Activated T-cell treated with anti-CD3 and anti-CD28 coated beads, Interleukin-2, amount 50 U/mL, for 1 hour (primary cell): Measurements from ENCODE around the gene KRTAP5-6.

ENCODE experiments used
- DNase-seq: peaks from one replicate; pipeline ENCODE4 v3.0.0-alpha.2; 2020

KRTAP5-6 gene

GRCh38 chr11:1703146-1703545, 6.2 kb downstream of the KRTAP5-6 start:
- DNase-seq = no peak

- DNase-seq = no peak
Observed at GRCh38 chr11:1705126-1706052, 8.4 kb downstream of the KRTAP5-6 start.

- DNase-seq = peak; percentile 33
Observed at GRCh38 chr11:1706634-1707400, 9.8 kb downstream of the KRTAP5-6 start.

DNA sequence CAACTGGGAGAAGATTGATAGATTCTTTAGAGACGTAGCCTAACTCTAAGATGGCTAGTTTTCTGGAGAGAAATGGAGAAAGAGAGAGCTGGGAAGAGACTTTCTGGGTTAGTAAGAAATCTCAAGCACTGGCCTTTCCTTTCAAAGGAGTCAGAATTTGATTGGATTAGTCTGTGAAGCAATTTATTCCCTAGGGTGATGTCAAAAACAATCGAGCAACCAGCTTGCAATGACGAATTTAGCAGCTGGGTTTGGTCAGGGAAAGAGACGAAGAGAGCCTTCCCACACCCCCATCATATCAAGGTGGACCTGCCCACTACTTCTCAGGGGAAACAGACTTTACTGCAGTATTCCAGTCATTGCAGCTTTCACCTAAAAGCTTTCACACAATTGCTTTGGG, 10.8 kb downstream of the KRTAP5-6 start:
- no peak for DNase-seq

DNA sequence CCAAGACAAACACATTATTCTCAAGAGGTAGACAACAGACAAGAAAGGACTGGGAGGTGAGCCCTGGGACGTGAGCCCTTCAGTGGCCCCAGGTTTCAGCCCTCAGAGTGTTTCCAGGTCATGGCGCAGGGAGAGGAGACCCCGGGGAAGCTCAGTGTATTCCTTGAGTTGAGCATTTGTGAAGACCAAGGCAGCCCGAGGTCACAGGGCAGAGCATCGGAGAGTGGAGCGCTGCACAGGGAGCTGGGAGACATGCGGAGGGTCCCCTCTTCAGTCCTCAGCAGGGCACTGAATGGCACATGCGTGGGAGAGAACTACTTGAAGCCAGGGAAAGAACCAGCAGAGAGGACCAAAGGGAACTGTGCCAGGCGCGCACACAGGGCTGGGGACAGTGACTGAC, 11.7 kb downstream of the KRTAP5-6 start:
- DNase-seq = no peak

DNA sequence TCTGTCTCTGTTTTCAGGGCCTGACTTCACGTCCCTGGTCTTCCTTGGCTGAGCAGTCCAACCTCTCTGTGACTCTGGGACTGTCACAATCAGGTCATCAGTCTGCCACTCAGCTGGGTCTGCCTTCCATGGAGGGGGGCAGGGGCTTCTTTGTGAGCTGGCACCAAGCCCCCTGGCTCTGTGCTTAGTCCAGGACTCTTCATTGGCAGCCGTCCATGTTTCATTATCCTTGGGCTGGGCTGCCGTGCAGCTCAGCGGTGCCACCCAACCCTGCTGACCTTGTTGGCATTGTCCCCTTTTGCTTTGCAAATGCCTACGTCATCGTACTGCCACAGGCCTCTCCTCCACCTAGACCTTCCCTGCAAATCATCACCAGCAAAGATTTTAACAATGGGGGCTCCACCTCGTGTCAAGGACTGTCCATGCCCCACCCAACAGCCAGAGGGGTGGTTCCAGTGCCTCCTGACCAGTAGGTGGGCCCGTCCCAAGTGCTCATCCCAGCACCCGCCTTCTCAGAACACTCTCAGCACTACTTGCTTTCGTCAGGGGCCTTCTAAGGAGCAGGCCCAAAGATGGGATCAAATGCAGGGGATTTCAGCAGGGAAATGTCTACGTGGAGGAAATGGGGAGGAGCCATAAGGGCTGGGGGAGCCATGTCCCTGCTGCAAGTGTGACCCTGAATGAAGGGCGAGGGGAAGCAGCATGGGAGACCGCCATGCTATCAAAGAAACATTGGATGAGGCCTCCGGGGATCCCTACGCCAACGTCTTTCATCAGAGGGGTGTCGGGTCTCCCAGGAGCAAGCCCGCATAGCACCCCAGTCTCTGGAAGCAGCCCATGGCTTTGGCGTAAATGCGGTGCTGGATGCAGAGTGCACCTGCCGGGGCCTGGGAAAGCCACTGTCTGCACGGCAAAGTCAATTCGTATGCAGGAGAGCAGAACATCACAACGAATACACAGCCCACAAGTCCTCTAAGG, 18.2 kb downstream of the KRTAP5-6 start:
- DNase-seq = no peak

- no peak for DNase-seq
Observed at GRCh38 chr11:1717745-1718144, 20.8 kb downstream of the KRTAP5-6 start.

GRCh38 chr11:1718326-1718725, 21.3 kb downstream of the KRTAP5-6 start:
- DNase-seq = no peak

DNA sequence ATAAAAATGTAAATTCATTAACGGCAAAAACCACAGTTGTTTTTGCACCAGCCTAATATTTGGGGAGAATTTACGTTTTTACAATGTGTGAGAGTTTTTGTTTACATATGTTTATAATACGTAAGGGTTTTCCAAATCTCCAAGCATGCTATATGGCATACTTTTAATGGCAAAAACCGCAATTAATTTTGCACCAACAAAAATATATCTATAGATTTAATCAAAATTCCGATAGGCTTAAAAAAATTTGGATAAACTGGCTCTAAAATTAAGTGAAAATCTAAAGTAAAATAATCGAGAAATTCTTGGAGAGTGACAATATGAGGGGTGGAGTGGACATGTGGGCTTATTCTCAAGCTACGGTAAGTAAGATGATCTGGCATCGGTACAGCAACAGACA, 22.8 kb downstream of the KRTAP5-6 start:
- no peak for DNase-seq

- DNase-seq = no peak
Observed at GRCh38 chr11:1727096-1727690, 30.2 kb downstream of the KRTAP5-6 start.

DNA sequence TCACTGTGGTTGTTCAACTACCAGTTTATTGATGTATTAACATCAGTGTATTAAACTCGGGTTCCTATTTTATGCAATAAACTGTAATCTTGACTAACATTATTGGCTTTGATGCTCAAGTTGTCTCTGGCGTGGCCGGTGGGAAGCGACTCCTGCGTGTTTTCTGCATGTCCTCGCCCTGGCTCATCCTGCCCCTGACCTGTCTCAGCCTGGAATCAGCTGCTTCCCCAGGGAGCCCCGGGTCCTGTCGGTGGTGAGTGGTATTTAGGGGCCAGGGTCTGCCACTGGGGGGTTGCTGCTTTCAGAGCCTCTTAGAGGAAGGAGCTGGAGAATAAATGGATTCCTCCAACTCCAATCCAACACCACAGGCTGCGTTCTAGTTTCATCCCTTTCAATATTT, 30.9 kb downstream of the KRTAP5-6 start:
- no peak for DNase-seq

GRCh38 chr11:1728301-1728700, 31.3 kb downstream of the KRTAP5-6 start:
- no peak for DNase-seq

DNA sequence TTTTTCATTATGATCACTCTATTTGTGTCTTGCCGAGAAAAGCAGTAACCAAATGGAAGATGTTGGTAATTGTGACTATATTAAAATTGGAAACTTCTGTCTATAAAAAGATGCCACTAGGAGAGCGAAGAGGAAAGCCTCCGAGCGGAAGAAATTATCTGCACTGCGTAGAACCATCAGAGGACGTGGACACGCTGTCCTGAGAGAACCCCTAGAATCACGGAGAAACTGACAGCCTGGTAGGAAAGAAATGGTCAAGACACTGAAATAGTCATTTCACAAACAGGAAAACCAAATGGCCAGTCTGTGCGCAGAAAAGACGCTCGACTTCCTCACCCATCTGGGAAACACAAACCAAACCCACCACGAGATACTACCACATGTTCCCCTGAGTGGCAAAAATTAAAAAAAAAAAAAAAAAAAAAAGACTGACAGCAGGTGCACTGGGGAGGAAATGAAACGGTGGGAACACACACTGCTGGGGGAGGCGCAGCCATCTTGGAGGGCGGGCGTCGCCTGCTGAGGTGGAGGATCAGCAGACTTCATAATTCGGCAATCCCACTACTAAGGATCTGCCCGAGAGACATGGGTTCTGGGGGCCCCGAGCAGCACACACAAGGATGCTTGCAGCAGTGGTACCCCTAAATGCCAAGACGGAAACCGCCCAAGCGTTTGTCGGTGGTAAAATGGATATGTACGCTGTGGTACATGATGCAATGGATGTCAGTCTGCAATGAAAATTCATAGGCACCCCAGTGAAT, 32.1 kb downstream of the KRTAP5-6 start:
- DNase-seq = no peak

GRCh38 chr11:1729692-1730011, 32.7 kb downstream of the KRTAP5-6 start:
- DNase-seq = no peak

DNA sequence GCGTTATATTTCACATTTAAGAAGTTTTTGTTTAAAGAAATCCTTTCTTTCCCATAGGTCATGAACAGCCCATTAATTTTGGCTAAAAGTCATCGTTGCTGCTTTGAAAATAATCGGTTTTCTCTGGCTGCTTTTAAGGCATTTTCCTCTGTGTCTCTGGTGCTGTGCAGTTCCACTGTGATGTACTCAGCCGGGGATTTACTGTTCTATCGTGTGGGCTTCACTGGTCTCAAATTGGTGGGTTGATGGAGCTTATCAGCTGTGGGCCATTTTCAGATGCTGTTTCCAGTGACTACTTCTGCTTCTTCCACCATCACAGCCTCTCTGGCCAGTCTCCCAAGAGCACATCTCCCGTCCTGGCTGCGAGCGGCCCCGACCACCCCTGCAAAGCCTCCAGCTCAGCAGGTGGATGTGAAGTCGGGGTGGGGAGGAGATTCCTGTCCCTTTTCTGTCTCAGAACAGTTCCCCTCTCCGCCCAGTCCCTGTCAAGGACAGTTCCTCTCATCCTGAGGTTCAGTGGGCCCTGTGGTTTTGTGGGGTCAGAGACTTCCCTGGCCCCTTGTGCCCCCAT, 33.1 kb downstream of the KRTAP5-6 start:
- DNase-seq = no peak

DNA sequence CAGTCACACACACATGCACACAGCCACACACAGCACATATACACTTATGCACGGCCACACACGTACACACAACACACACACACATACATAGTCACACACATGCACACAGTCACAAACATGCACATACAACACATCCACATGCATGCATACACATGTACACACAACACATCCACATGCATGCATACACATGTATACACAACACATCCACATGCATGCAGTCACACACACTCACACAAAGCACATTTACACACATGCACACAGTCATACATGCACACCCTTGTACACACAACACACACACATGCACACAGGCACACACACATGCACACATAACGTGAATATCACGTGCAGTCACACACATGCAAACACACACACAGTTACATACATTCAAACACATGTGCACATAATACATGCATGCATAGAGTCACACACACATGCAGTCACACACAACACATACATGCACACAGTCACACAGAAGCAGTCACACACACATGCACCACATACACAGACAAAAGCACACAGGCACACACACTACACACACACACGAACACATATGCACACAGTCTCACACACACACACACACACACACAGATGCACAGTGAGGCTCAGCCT, 34.6 kb downstream of the KRTAP5-6 start:
- DNase-seq = no peak

- DNase-seq = no peak
Observed at GRCh38 chr11:1732418-1733008, 35.5 kb downstream of the KRTAP5-6 start.

DNA sequence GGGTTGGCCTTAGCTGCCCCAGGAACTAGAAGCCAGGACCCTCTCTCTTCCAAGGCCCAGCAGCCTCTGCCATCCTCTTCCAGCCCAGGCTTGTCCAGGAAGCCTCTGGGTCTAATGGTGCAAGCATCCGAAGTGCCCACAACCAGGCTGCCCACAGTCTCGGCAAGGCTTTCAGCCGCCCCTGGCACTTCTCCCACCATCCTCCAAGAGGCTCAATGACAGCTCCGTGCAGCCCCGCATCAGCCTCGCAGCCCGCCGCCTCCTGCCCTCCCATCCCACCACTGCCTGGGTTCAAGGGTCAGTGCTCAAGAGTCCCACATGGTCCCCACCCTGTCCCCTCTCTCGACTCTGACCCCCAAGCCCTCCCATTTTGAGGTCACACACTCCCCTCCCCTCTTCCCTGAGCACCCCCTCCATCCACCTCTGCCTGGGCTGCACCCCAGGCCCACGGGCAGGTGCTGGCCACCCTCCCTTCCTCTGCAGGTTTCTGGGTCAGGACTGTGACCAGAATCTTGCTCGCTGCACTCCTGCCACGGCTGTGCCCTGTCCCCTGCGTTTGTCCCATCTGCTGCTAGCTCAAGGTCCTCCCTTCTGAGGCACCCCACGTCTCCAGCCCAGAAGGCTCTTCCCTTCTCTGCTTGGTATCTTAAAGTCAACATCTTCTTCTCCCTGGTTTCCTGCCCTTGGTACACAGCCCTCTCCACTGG, 36.2 kb downstream of the KRTAP5-6 start:
- DNase-seq = no peak

DNA sequence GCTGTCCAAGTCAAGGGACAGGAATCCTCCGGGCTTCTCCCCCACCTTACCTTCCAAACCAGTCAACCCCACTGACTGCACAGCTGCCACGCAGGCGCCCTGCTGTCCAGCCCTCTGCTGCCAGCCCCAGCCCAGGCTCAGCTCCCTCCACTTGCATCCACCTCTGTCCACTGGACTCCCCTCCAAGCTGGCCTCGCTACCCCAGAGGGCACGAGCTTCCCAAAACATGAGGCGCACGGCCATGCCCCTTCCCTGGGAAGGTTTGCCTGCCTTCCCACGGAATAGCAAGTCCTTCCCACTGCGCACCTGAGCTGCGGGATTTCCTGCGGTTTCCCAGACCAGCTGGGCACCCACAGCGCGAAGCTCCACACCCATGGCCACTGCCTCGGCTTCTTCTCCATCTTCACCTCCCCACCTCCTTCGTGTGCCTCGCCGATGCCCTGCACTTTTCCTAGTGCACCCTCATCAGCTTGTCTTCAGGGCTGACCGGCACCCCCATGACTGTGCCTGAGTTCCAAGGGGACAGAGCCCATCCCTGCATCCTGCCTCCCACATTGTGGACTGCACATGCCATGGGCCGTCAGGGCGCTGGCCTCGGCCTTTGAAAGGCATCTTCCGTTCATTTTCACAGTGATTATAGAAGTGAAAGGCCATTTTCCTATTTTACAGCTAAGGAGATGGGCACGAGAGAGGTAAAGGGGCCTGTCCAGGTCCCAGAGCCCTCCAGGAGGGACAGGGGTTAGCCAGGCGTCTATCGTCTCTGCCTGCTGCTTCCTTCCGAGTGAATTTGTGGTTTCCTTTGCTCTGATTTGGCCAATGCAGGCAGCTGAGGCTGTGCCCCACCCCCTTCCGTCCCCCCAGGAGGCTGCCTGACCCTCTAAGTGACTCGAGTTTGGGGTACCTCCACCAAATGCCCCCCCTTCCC, 37.0 kb downstream of the KRTAP5-6 start:
- no peak for DNase-seq
